Transverse colon (tissue), 4 donors: ENCODE measurements around the gene ASB16. TPM values are rescaled to one million over a fixed set of nuclear protein-coding genes. Genes with fewer than 3 reads are reported as not detected.

ENCODE experiments used
- DNase-seq: peaks from one replicate; pipeline ENCODE4 v3.0.0-alpha.2; 2019
- H3K27ac ChIP-seq, 4 donors: fragments of 200-600 bp; sonication (generic); 2 replicates each; pipeline ENCODE4 v1.5.1; 2016 to 2018; ENCODE audit warnings: inconsistent platforms in 4 of 4
- H3K27me3 ChIP-seq: fragments of 200-600 bp; sonication (generic); 2 replicates; pipeline ENCODE4 v1.5.1; 2017; ENCODE audit warnings: inconsistent platforms
- H3K36me3 ChIP-seq, 4 donors: fragments of 200-600 bp; sonication (generic); 2 replicates each; pipeline ENCODE4 v1.5.1; 2017 to 2019; ENCODE audit warnings: inconsistent platforms in 4 of 4
- H3K4me1 ChIP-seq, 4 donors: fragments of 200-600 bp; sonication (generic); 2 replicates each; pipeline ENCODE4 v1.5.1; 2017 to 2020; ENCODE audit warnings: inconsistent platforms in 4 of 4
- H3K4me3 ChIP-seq, 4 donors: fragments of 200-600 bp; sonication (generic); 1 replicate in 1 of 4; 2 replicates in 3 of 4; pipeline versions ENCODE4 v1.5.1 to v1.6.1; 2017 to 2019; ENCODE audit warnings: inconsistent platforms in 4 of 4
- H3K9me3 ChIP-seq, 2 donors: fragments of 200-600 bp; sonication (generic); 2 replicates each; pipeline ENCODE4 v1.5.1; 2017 to 2019; ENCODE audit warnings: inconsistent platforms in 2 of 2
- EP300 ChIP-seq: sonication (generic); formaldehyde crosslinking; IDR thresholded peaks from one replicate; pipeline ENCODE4 v1.6.1; 2017; ENCODE audit warnings: antibody characterized with exemption, low read depth
- POLR2A ChIP-seq: fragments of 450-650 bp; IDR thresholded peaks from one replicate; pipeline ENCODE4 v1.6.1; 2016; ENCODE audit warnings: antibody characterized with exemption, mild to moderate bottlenecking, moderate library complexity
- POLR2AphosphoS5 ChIP-seq, 3 donors: sonication (generic); formaldehyde crosslinking; IDR thresholded peaks; one replicate each; pipeline ENCODE4 v1.6.1; 2016; ENCODE audit warnings: antibody characterized with exemption in 3 of 3
- WGBS, 2 donors: methylation state at CpG; one replicate each; pipeline ENCODE4 v1.1.5; 2018; ENCODE audit warnings: low coverage in 1 of 2; 5-methylcytosine and 5-hydroxymethylcytosine counted together
- in situ Hi-C, 4 donors: fragments of 200-750 bp; cut with MboI; loops; one replicate each; pipeline versions ENCODE4 v1.15.0 to v1.15.1; 2017; ENCODE audit warnings: low sequenced_read_pairs in 3 of 4, low pct_ligation_motif_present in 1 of 4, low pct_unique_long_range_greater_than_20kb in 1 of 4
- intact Hi-C: fragments of 100-400 bp; cut with DNase I; formaldehyde crosslinking; loops from one replicate; pipeline ENCODE4 v1.15.1; 2023; ENCODE audit warnings: low total_unique reads
- total RNA-seq, 4 donors: library from RNA; depleted of rRNA; stranded (reverse); fragments of >200 nt; gene quantifications; one replicate each; pipeline ENCODE4 v1.1.0, GENCODE V29; 2016
- TF ChIP-seq, protein P1 (sequence below), 5 experiments: fragments of 200-600 bp in 3 of 5; fragments of 450-650 bp in 2 of 5; sonication (generic) in 3 of 5; IDR thresholded peaks; 1 replicate in 2 of 5; 2 replicates in 3 of 5; pipeline ENCODE4 v1.5.1; 2016 to 2017; ENCODE audit warnings: antibody characterized with exemption in 5 of 5, inconsistent platforms in 3 of 5, mild to moderate bottlenecking in 2 of 5, moderate library complexity in 1 of 5

The ASB16 gene
- total RNA-seq, 4 donors from 2014 or later = 1.2 to 2.6 TPM; not detected in 2

DNA sequence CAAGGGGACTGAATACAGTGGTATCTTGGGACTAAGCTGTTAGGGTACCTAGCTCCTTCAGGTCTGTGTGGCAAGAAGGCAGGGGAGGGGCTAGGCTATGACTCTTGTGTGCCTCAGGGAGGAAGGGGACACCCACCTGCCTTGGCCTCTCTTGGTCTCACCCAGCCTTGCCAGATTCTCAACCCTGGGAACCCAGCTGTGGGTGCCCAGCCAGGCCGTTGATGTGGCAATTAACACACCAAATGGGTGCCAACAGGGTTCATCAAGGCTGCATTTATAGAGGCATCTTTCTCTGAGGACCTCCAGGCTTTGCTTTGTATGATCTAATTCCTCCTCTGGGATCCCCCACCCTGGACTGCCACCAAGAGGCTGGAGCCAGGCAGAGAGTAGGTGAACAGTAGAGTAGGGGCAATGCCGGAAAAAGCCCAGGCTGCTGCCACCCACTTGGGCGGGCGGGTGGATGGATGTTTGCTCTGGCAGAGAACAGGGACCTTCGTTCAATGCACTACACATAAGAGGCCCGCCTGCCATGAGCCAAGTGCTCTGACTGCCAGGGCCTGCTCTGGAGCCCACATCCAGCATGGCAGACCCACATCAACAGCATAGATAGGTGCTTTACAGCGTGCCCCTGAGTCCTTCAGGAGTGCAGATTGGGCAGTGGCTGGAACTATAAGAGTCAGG is 3.2 kb upstream of the ASB16 start:
- in situ Hi-C loops = loop anchor here in 2 of 4 donors (25.0 kb wide), 2 partner anchors 105 to 230 kb away; partner anchors contain the start of genes G6PC3 (in 1 of the 2), LSM12 (in 1 of the 2) and PPY (in 1 of the 2)
- Histone ChIP-seq H3K9me3 (no peaks in the 10 kb centered on the region), H3K4me3 (no peak overlapping the region), H3K27ac (no peak overlapping the region), H3K36me3 (no peaks in the 10 kb centered on the region), H3K27me3 (no peaks in the 10 kb centered on the region), H3K4me1 (peaks cover 0 to 11% (median 7%) of the 10 kb centered on the region in 4 donors)
- intact Hi-C loops = no loop called here
- TF ChIP-seq POLR2AphosphoS5 (IDR thresholded peaks at IDR 0.05) (no peak), POLR2A (no peak), EP300 (no peak)
- TF ChIP-seq, protein P1, sequence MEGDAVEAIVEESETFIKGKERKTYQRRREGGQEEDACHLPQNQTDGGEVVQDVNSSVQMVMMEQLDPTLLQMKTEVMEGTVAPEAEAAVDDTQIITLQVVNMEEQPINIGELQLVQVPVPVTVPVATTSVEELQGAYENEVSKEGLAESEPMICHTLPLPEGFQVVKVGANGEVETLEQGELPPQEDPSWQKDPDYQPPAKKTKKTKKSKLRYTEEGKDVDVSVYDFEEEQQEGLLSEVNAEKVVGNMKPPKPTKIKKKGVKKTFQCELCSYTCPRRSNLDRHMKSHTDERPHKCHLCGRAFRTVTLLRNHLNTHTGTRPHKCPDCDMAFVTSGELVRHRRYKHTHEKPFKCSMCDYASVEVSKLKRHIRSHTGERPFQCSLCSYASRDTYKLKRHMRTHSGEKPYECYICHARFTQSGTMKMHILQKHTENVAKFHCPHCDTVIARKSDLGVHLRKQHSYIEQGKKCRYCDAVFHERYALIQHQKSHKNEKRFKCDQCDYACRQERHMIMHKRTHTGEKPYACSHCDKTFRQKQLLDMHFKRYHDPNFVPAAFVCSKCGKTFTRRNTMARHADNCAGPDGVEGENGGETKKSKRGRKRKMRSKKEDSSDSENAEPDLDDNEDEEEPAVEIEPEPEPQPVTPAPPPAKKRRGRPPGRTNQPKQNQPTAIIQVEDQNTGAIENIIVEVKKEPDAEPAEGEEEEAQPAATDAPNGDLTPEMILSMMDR (IDR thresholded peaks at IDR 0.05) = no peak
- WGBS, 2 donors = 94% methylated on average over 6 of the region's 7 CpGs; no CpG with 5 or more reads in 1 of the 2 donors
- DNase-seq = no peak

DNA sequence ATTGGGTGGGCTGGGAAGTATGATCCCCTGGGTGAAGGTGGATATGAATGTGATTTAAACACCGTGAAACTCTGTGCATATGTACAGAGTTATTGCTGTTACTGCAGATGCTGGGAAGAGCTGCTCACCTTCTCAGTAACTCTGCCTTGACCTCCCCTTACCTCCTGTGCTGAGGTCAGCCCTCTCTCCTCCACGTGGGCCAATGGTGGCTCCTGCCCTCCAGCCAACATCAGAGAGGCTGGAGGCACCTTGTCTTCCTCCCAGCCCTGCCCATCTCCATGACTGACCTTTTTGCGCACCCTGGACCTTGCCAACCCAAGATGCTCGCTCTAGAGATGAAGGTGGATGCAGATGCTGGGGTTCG is 387 bp upstream of the ASB16 start:
- WGBS, 2 donors = 56% methylated on average over 5 of the region's 5 CpGs; no CpG with 5 or more reads in 1 of the 2 donors
- H3K27me3 ChIP-seq = no peaks in the 10 kb centered on the region
- H3K9me3 ChIP-seq = no peaks in the 10 kb centered on the region
- peak overlapping the region; percentile 40 to 81 (median 48) for H3K27ac ChIP-seq
- intact Hi-C loops (no loop called here), in situ Hi-C loops (loop anchor here in 2 of 4 donors (25.0 kb wide), 2 partner anchors 108 to 233 kb away; partner anchors contain the start of genes G6PC3 (in 1 of the 2), LSM12 (in 1 of the 2) and PPY (in 1 of the 2))
- peaks cover 0 to 11% (median 7%) of the 10 kb centered on the region in 4 donors for H3K4me1 ChIP-seq
- DNase-seq = no peak
- no peaks in the 10 kb centered on the region for H3K36me3 ChIP-seq
- H3K4me3 ChIP-seq = no peak overlapping the region
- TF ChIP-seq POLR2AphosphoS5 (IDR thresholded peaks at IDR 0.05) = no peak

GRCh38 chr17:44171931-44172455 is 1.5 kb downstream of the ASB16 start:
- no peak overlapping the region for H3K27ac ChIP-seq
- peaks cover 0 to 11% (median 7%) of the 10 kb centered on the region in 4 donors for H3K4me1 ChIP-seq
- no peaks in the 10 kb centered on the region for H3K27me3 ChIP-seq
- WGBS, 2 donors = 60 to 88% methylated on average over 2 to 15 of the region's 17 CpGs
- H3K9me3 ChIP-seq = no peaks in the 10 kb centered on the region
- DNase-seq = no peak
- H3K36me3 ChIP-seq = peaks cover 0 to 5% (median 0%) of the 10 kb centered on the region in 4 donors
- intact Hi-C loops = no loop called here
- H3K4me3 ChIP-seq = no peak overlapping the region
- in situ Hi-C loops = loop anchor here in 2 of 4 donors (25.0 kb wide), 2 partner anchors 110 to 235 kb away; partner anchors contain the start of genes G6PC3 (in 1 of the 2), LSM12 (in 1 of the 2) and PPY (in 1 of the 2)
- TF ChIP-seq, protein P1 (IDR thresholded peaks at IDR 0.05) = no peak
- no peak for TF ChIP-seq POLR2A
- TF ChIP-seq POLR2AphosphoS5 (IDR thresholded peaks at IDR 0.05) = no peak
- TF ChIP-seq EP300 = no peak

DNA sequence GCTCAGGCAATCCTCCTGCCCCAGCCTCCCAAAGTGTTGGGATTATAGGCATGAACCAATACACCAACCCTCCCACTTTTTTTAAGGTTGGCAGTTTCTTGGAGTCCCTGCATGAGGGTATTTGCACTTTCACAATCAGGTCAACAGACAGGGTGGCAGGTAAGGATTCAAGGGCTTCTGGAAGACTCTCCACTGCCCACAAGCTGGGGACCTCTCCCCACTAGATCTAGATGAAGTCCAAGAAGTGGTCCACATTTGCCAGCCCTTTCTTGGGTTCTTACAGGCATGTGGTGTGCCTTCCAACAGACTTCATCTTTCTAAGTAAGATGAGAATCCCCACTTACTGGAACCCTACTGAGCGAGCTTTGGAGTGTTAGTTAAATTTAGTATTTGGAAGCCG is 3.9 kb downstream of the ASB16 start:
- intact Hi-C loops = no loop called here
- WGBS, 2 donors = 90 to 100% methylated on average over 1 to 2 of the region's 2 CpGs
- H3K27ac ChIP-seq = no peak overlapping the region
- H3K4me3 ChIP-seq = no peak overlapping the region
- H3K4me1 ChIP-seq = peaks cover 0 to 11% (median 3%) of the 10 kb centered on the region in 4 donors
- no peaks in the 10 kb centered on the region for H3K9me3 ChIP-seq
- H3K36me3 ChIP-seq = peaks cover 0 to 12% (median 0%) of the 10 kb centered on the region in 4 donors
- in situ Hi-C loops = loop anchor here in 2 of 4 donors (25.0 kb wide), 2 partner anchors 112 to 237 kb away; partner anchors contain the start of genes G6PC3 (in 1 of the 2), LSM12 (in 1 of the 2) and PPY (in 1 of the 2)
- H3K27me3 ChIP-seq = no peaks in the 10 kb centered on the region
- DNase-seq = no peak
- TF ChIP-seq EP300 (no peak), POLR2AphosphoS5 (IDR thresholded peaks at IDR 0.05) (no peak), POLR2A (no peak)
- TF ChIP-seq, protein P1 (IDR thresholded peaks at IDR 0.05) = no peak
